Fibroblast of lung (primary cell): ENCODE measurements around the gene PSMB8. TPM values are rescaled to one million over a fixed set of nuclear protein-coding genes. Genes with fewer than 3 reads are reported as not detected.
A peak's percentile ranks its signal among the peaks of the same experiment; 100 is the strongest.

Experiments used
- DNase-seq, 2 donors: peaks; one replicate each; pipeline versions ENCODE4 v3.0.0 to v3.0.0-alpha.2; 2010; ENCODE audit warnings: low read depth in 2 of 2
- H2AFZ ChIP-seq: 2 replicates; pipeline ENCODE4 v1.5.1; 2012; ENCODE audit warnings: low read length, control low read depth, inconsistent platforms
- H3K27ac ChIP-seq: 2 replicates; pipeline ENCODE4 v1.5.1; 2011; ENCODE audit warnings: low read length, control low read depth; ENCODE audit not compliant: insufficient read depth
- H3K27me3 ChIP-seq: 2 replicates; pipeline ENCODE4 v1.5.1; 2011; ENCODE audit warnings: mild to moderate bottlenecking, low read length; ENCODE audit not compliant: control insufficient read depth, insufficient read depth
- H3K36me3 ChIP-seq: 2 replicates; pipeline ENCODE4 v1.5.1; 2011; ENCODE audit warnings: low read length; ENCODE audit not compliant: control insufficient read depth, insufficient read depth
- H3K4me1 ChIP-seq: 2 replicates; pipeline ENCODE4 v1.5.1; 2011; ENCODE audit warnings: low read length; ENCODE audit not compliant: control insufficient read depth, insufficient read depth; ENCODE audit errors: extremely low read depth
- H3K4me2 ChIP-seq: 2 replicates; pipeline ENCODE4 v1.5.1; 2011; ENCODE audit warnings: low read length, control low read depth; ENCODE audit not compliant: insufficient read depth; ENCODE audit errors: extremely low read depth
- H3K4me3 ChIP-seq, 4 experiments: fragments of 200-600 bp in 1 of 4; sonication (generic) in 1 of 4; replicated peaks in 1 of 4; 2 replicates each; pipeline ENCODE4 v1.5.1; 2011 to 2016; ENCODE audit warnings: low read length in 4 of 4, low read depth in 3 of 4, mild to moderate bottlenecking in 3 of 4, control low read depth in 2 of 4, inconsistent platforms in 1 of 4, mixed read lengths in 1 of 4; ENCODE audit not compliant: insufficient read depth in 1 of 4; ENCODE audit errors: control extremely low read depth in 1 of 4
- H3K79me2 ChIP-seq: 2 replicates; pipeline ENCODE4 v1.5.1; 2012; ENCODE audit warnings: mild to moderate bottlenecking, low read length, inconsistent platforms; ENCODE audit not compliant: control insufficient read depth, insufficient read depth
- H3K9ac ChIP-seq: 2 replicates; pipeline ENCODE4 v1.5.1; 2011; ENCODE audit warnings: mild to moderate bottlenecking, low read length, control low read depth; ENCODE audit not compliant: insufficient read depth
- H3K9me3 ChIP-seq: 2 replicates; pipeline ENCODE4 v1.5.1; 2012; ENCODE audit warnings: low read depth, low read length; ENCODE audit not compliant: control insufficient read depth, insufficient read depth
- H4K20me1 ChIP-seq: 2 replicates; pipeline ENCODE4 v1.5.1; 2011; ENCODE audit warnings: low read length; ENCODE audit not compliant: control insufficient read depth, insufficient read depth; ENCODE audit errors: extremely low read depth
- CTCF ChIP-seq, 2 donors: IDR thresholded peaks in 1 of 2; conservative IDR thresholded peaks in 1 of 2; 1 replicate in 1 of 2; 2 replicates in 1 of 2; pipeline ENCODE4 v1.5.1; 2011 to 2012; ENCODE audit warnings: low read length in 2 of 2, control low read depth in 1 of 2, inconsistent platforms in 1 of 2, low read depth in 1 of 2, mild to moderate bottlenecking in 1 of 2
- EZH2 ChIP-seq: IDR thresholded peaks from 2 replicates; pipeline ENCODE4 v1.5.1; 2012; ENCODE audit warnings: low read length, control low read depth, mild to moderate bottlenecking; ENCODE audit errors: missing control alignments
- polyA minus RNA-seq: library from RNA; depleted of rRNA, polyadenylated mRNA; stranded (reverse); fragments of >200 nt; gene quantifications from 2 replicates; pipeline ENCODE4 v1.2.3, GENCODE V29; 2011; ENCODE audit warnings: low replicate concordance
- polyA plus RNA-seq, 2 donors: library from polyadenylated mRNA; depleted of rRNA in 1 of 2; stranded (reverse) in 1 of 2; unstranded in 1 of 2; fragments of >200 nt; gene quantifications; 2 replicates each; pipeline ENCODE4 v1.2.1, GENCODE V29; 2011 to 2012; ENCODE audit warnings: missing spikeins in 1 of 2
- total RNA-seq: library from RNA; depleted of rRNA; stranded (reverse); fragments of >200 nt; gene quantifications from 2 replicates; pipeline ENCODE4 v1.2.1, GENCODE V29; 2014

Gene PSMB8
- 72.9 and 77.3 TPM in 2 replicates for total RNA-seq
- polyA plus RNA-seq: 77.1 and 80.0 TPM in 2 replicates
- 86.8 and 93.4 TPM in 2 replicates for polyA plus RNA-seq (2012)
- polyA minus RNA-seq: 35.2 and 47.9 TPM in 2 replicates

GRCh38 chr6:32843979-32844838, at the start of gene PSMB8:
Gene PSMB8 (minus strand): TSS chr6:32844047. CDS start chr6:32843996, 51 bp downstream.
- TF ChIP-seq CTCF (conservative IDR thresholded peaks at IDR 0.05 in 1 of 2, IDR thresholded peaks at IDR 0.05 in 1 of 2; ENCODE audit: low read depth in 1 of 2, low read length in 2 of 2) (peak; percentile 12 to 24), EZH2 (no peak)
- H3K79me2 ChIP-seq: peaks cover 3% of the 10 kb centered on the region
- peaks cover 11% of the 10 kb centered on the region for H3K36me3 ChIP-seq
- no peaks in the 10 kb centered on the region for H3K9me3 ChIP-seq
- H3K27ac ChIP-seq: peak within 1 kb of the TSS; percentile 97
- H3K4me3 ChIP-seq: peak within 1 kb of the TSS; percentile 91 to 96 (median 94)
- H3K9ac ChIP-seq: peak within 1 kb of the TSS; percentile 92
- no peaks in the 10 kb centered on the region for H4K20me1 ChIP-seq
- H3K4me2 ChIP-seq: peak within 1 kb of the TSS; percentile 67
- H3K27me3 ChIP-seq: no peaks in the 10 kb centered on the region
- DNase-seq: peak; percentile 91
- peak within 1 kb of the TSS; percentile 83 for H2AFZ ChIP-seq
- peaks cover 3% of the 10 kb centered on the region for H3K4me1 ChIP-seq

- no peak overlapping the region for H2AFZ ChIP-seq
- H3K27ac ChIP-seq: no peak overlapping the region
- no peaks in the 10 kb centered on the region for H3K36me3 ChIP-seq
- peaks cover 14% of the 10 kb centered on the region for H3K4me1 ChIP-seq
- no peaks in the 10 kb centered on the region for H3K27me3 ChIP-seq
- TF ChIP-seq EZH2: no peak
- TF ChIP-seq CTCF (conservative IDR thresholded peaks at IDR 0.05 in 1 of 2, IDR thresholded peaks at IDR 0.05 in 1 of 2; ENCODE audit: low read depth in 1 of 2, low read length in 2 of 2): no peak
- H3K4me2 ChIP-seq: no peak overlapping the region
- no peak overlapping the region for H3K4me3 ChIP-seq
- peaks cover 9% of the 10 kb centered on the region for H3K79me2 ChIP-seq
- no peak overlapping the region for H3K9ac ChIP-seq
- no peaks in the 10 kb centered on the region for H4K20me1 ChIP-seq
- no peaks in the 10 kb centered on the region for H3K9me3 ChIP-seq
- DNase-seq: no peak
Observed at GRCh38 chr6:32890831-32891230, 47.0 kb upstream of the PSMB8 start.

- no peak overlapping the region for H3K27ac ChIP-seq
- no peak overlapping the region for H3K4me3 ChIP-seq
- H3K9ac ChIP-seq: no peak overlapping the region
- H2AFZ ChIP-seq: no peak overlapping the region
- H3K27me3 ChIP-seq: no peaks in the 10 kb centered on the region
- no peak for TF ChIP-seq EZH2
- TF ChIP-seq CTCF (conservative IDR thresholded peaks at IDR 0.05 in 1 of 2, IDR thresholded peaks at IDR 0.05 in 1 of 2; ENCODE audit: low read depth in 1 of 2, low read length in 2 of 2): no peak
- peaks cover 9% of the 10 kb centered on the region for H3K4me1 ChIP-seq
- no peaks in the 10 kb centered on the region for H3K36me3 ChIP-seq
- no peaks in the 10 kb centered on the region for H4K20me1 ChIP-seq
- DNase-seq: no peak
- H3K9me3 ChIP-seq: no peaks in the 10 kb centered on the region
- H3K4me2 ChIP-seq: no peak overlapping the region
- H3K79me2 ChIP-seq: no peaks in the 10 kb centered on the region
Observed at GRCh38 chr6:32889533-32889932, 45.7 kb upstream of the PSMB8 start.
